GM12878 (cell line): ENCODE data around the gene TSPAN5. TPM values are rescaled to one million over a fixed set of nuclear protein-coding genes. Genes with fewer than 3 reads are reported as not detected.

Experiments used
- ATAC-seq: fragments of 200-7000 bp; cut with Tn5 transposase; 3 replicates; pipeline ENCODE4 v1.9.1; 2020; ENCODE audit warnings: mild to moderate bottlenecking, moderate library complexity
- BruUV-seq: library from RNA; stranded (reverse); fragments of 400-500 nt; replicated peaks from 2 replicates; lab custom pipeline; 2021; lab: Mats Ljungman, UMichigan
- CTCF ChIA-PET: fragments of 300-600 bp; sonication (Branson Sonifier 250); formaldehyde crosslinking; extraction: SDS; loops from one replicate; lab custom pipeline; 2021; ENCODE audit warnings: inconsistent platforms; lab: Yijun Ruan, JAX
- POLR2A ChIA-PET: fragments of 350-600 bp; formaldehyde crosslinking; extraction: SDS; loops from one replicate; lab custom pipeline; 2021; ENCODE audit warnings: inconsistent platforms; lab: Charles Lee
- RAD21 ChIA-PET: fragments of 300-600 bp; sonication (Branson Sonifier 250); formaldehyde crosslinking; loops from one replicate; lab custom pipeline; 2023; ENCODE audit warnings: antibody characterized with exemption; ENCODE audit not compliant: unreplicated experiment; lab: Charles Lee
- SMC1A ChIA-PET: fragments of 300-600 bp; sonication (Branson Sonifier 250); formaldehyde crosslinking; loops from one replicate; lab custom pipeline; 2023; ENCODE audit not compliant: unreplicated experiment, uncharacterized antibody; lab: Charles Lee
- DNase-seq: peaks from one replicate; pipeline ENCODE4 v3.0.0-alpha.2; 2011; ENCODE audit warnings: low read depth, low spot score
- FAIRE-seq: peaks from 3 replicates; lab custom pipeline; 2011; peaks lifted over from hg19 to GRCh38; lab: Jason Lieb, UNC
- H2AFZ ChIP-seq: 2 replicates; pipeline ENCODE4 v1.6.0; 2011; ENCODE audit warnings: low read depth, low read length, control low read depth; ENCODE audit not compliant: control insufficient read depth
- H3K27ac ChIP-seq: 2 replicates; pipeline ENCODE4 v1.5.1; 2011; ENCODE audit warnings: control low read depth; ENCODE audit not compliant: control insufficient read depth, insufficient read depth
- H3K27me3 ChIP-seq, 2 experiments: replicated peaks in 1 of 2; 2 replicates each; pipeline versions ENCODE4 v1.6.0 to v1.6.1; 2011; ENCODE audit warnings: low read length in 1 of 2; ENCODE audit not compliant: control insufficient read depth in 2 of 2, insufficient read depth in 2 of 2
- H3K36me3 ChIP-seq, 2 experiments: 2 replicates each; pipeline ENCODE4 v1.5.1; 2011; ENCODE audit warnings: low read length in 1 of 2; ENCODE audit not compliant: control insufficient read depth in 2 of 2, insufficient read depth in 2 of 2
- H3K4me1 ChIP-seq: 2 replicates; pipeline ENCODE4 v1.6.1; 2011; ENCODE audit warnings: mild to moderate bottlenecking, low read length, moderate library complexity, mixed read lengths; ENCODE audit not compliant: control insufficient read depth, insufficient read depth
- H3K4me2 ChIP-seq: 2 replicates; pipeline ENCODE4 v1.6.0; 2011; ENCODE audit warnings: control low read depth; ENCODE audit not compliant: control insufficient read depth, insufficient read depth
- H3K4me3 ChIP-seq: fragments of 200-600 bp; sonication (generic); 2 replicates; pipeline ENCODE4 v1.5.1; 2016
- H3K79me2 ChIP-seq: 2 replicates; pipeline ENCODE4 v1.6.0; 2011; ENCODE audit warnings: low read length; ENCODE audit not compliant: control insufficient read depth, insufficient read depth
- H3K9ac ChIP-seq: 2 replicates; pipeline ENCODE4 v1.8.0; 2011; ENCODE audit warnings: low read length, control low read depth, mixed read lengths; ENCODE audit not compliant: control insufficient read depth, insufficient read depth
- H3K9me3 ChIP-seq: replicated peaks from 3 replicates; pipeline ENCODE4 v1.5.1; 2011; ENCODE audit warnings: mild to moderate bottlenecking, low read length; ENCODE audit not compliant: control insufficient read depth, insufficient read depth
- H4K20me1 ChIP-seq: 2 replicates; pipeline ENCODE4 v1.6.0; 2011; ENCODE audit not compliant: control insufficient read depth, insufficient read depth
- ATF7 ChIP-seq: fragments of 450-650 bp; IDR thresholded peaks from 2 replicates; pipeline ENCODE4 v1.6.1; 2016; ENCODE audit warnings: low read depth, mild to moderate bottlenecking
- NFYA ChIP-seq: IDR thresholded peaks from 2 replicates; pipeline ENCODE4 v1.6.1; 2011; ENCODE audit warnings: low read depth, mild to moderate bottlenecking, low read length, improper control_type of control experiment, borderline replicate concordance
- SMAD1 ChIP-seq: fragments of 450-650 bp; IDR thresholded peaks from 2 replicates; pipeline ENCODE4 v1.6.1; 2018; ENCODE audit warnings: mild to moderate bottlenecking, low read depth; ENCODE audit not compliant: partially characterized antibody
- SREBF2 ChIP-seq: IDR thresholded peaks from 2 replicates; pipeline ENCODE4 v1.6.1; 2012; ENCODE audit warnings: mild to moderate bottlenecking, low read length
- TCF7 ChIP-seq: IDR thresholded peaks from 2 replicates; pipeline ENCODE4 v1.6.1; 2014; ENCODE audit warnings: antibody characterized with exemption, borderline replicate concordance
- WGBS: methylation state at CpG from one replicate; pipeline ENCODE4 v1.1.6; 2016; ENCODE audit warnings: low lambda C conversion rate; ENCODE audit not compliant: insufficient replicate concordance, insufficient coverage; ENCODE audit errors: missing lambda C conversion rate; 5-methylcytosine and 5-hydroxymethylcytosine counted together
- in situ Hi-C: fragments of 300-500 bp; cut with MboI; formaldehyde crosslinking; loops from 9 replicates; pipeline ENCODE4 v1.14.3; 2018; ENCODE audit warnings: mixed read lengths
- intact Hi-C: fragments of 100-400 bp; cut with micrococcal nuclease; formaldehyde crosslinking; loops from one replicate; pipeline ENCODE4 v1.14.2; 2022; ENCODE audit not compliant: unreplicated experiment
- polyA plus RNA-seq, 11 experiments: library from polyadenylated mRNA; depleted of rRNA in 4 of 11; unstranded in 6 of 11; stranded (reverse) in 5 of 11; fragments of >200 nt; fragmentation: Nextera tagmentation in 4 of 11; fragmentation: Illumina TruSeq in 1 of 11; extraction: Ambion mirVana in 4 of 11; extraction: Trizol in 1 of 11; gene quantifications; 1 replicate in 1 of 11; 2 replicates in 10 of 11; pipeline versions ENCODE4 v1.2.1 to v1.2.3, GENCODE V29; 2011 to 2016; ENCODE audit warnings: inconsistent platforms in 2 of 11, missing spikeins in 2 of 11, low read depth in 1 of 11
- total RNA-seq, 4 experiments: library from RNA; depleted of rRNA in 3 of 4; stranded (reverse); fragments of >200 nt in 3 of 4; fragmentation: Illumina TruSeq in 1 of 4; extraction: Trizol in 1 of 4; gene quantifications; 2 replicates each; pipeline versions ENCODE4 v1.2.1 to v1.2.3, GENCODE V29; 2013 to 2021
- TF ChIP-seq, protein P1 (sequence below): IDR thresholded peaks from 2 replicates; pipeline ENCODE4 v1.6.1; 2012; ENCODE audit warnings: mild to moderate bottlenecking, low read depth, low read length
- TF ChIP-seq, protein P2 (sequence below): fragments of 450-650 bp; IDR thresholded peaks from 2 replicates; pipeline ENCODE4 v1.6.1; 2017; ENCODE audit warnings: mild to moderate bottlenecking, low read depth, inconsistent platforms; ENCODE audit not compliant: poor library complexity, severe bottlenecking

The TSPAN5 gene
- total and polyA plus RNA-seq, 10 of the 15 experiments (the other 5 are each of a cell fraction or from before 2014, with no cell fraction given): 0.09 to 8.2 (median 0.27) TPM

DNA sequence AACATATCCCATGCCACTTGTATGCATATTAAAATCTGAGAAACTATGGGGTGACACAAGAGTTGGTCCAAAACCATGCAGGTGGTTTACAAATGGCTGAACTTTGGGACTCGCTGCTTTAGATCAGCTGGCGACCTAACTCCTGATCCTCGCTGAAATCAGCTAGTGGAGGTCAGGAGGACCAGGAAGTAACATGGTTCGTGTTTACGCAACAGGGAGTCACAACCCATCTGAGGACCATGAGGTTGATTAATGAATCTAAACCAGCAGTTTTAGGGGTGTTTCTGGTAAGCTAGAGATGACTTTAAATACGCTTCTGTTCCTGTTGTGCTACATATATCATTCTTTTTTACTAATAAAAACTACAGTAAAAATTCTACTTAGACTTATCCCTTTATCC is 12.9 kb downstream of the TSPAN5 start:
- no peak overlapping the region for H3K4me3 ChIP-seq
- no peaks in the 10 kb centered on the region for H3K4me1 ChIP-seq
- POLR2A ChIA-PET: no interaction called here
- H3K27ac ChIP-seq: no peak overlapping the region
- H3K79me2 ChIP-seq: no peaks in the 10 kb centered on the region
- intact Hi-C loops (no loop called here), in situ Hi-C loops (no loop called here)
- H3K4me2 ChIP-seq: no peak overlapping the region
- RAD21 ChIA-PET: no interaction called here
- WGBS: 75% methylated on average over 6 of the region's 6 CpGs
- DNase-seq (no peak), FAIRE-seq (no peak), ATAC-seq (no peak)
- no peaks in the 10 kb centered on the region for H4K20me1 ChIP-seq
- SMC1A ChIA-PET: interaction anchor here (1.2 to 1.4 kb wide), 2 partner anchors 9 to 43 kb away, joined by 3 to 5 read pairs; no protein-coding TSS in a partner anchor
- CTCF ChIA-PET: interaction anchor here (0.8 kb wide), 1 partner anchor 43 kb away, joined by 3 read pairs; no protein-coding TSS in a partner anchor
- BruUV-seq: no TSS peak
- H2AFZ ChIP-seq: no peak overlapping the region
- no peaks in the 10 kb centered on the region for H3K9me3 ChIP-seq
- H3K36me3 ChIP-seq: no peaks in the 10 kb centered on the region
- no peaks in the 10 kb centered on the region for H3K27me3 ChIP-seq
- TF ChIP-seq SMAD1 (no peak), TCF7 (no peak), SREBF2 (no peak), ATF7 (no peak), NFYA (no peak)
- TF ChIP-seq, protein P1, sequence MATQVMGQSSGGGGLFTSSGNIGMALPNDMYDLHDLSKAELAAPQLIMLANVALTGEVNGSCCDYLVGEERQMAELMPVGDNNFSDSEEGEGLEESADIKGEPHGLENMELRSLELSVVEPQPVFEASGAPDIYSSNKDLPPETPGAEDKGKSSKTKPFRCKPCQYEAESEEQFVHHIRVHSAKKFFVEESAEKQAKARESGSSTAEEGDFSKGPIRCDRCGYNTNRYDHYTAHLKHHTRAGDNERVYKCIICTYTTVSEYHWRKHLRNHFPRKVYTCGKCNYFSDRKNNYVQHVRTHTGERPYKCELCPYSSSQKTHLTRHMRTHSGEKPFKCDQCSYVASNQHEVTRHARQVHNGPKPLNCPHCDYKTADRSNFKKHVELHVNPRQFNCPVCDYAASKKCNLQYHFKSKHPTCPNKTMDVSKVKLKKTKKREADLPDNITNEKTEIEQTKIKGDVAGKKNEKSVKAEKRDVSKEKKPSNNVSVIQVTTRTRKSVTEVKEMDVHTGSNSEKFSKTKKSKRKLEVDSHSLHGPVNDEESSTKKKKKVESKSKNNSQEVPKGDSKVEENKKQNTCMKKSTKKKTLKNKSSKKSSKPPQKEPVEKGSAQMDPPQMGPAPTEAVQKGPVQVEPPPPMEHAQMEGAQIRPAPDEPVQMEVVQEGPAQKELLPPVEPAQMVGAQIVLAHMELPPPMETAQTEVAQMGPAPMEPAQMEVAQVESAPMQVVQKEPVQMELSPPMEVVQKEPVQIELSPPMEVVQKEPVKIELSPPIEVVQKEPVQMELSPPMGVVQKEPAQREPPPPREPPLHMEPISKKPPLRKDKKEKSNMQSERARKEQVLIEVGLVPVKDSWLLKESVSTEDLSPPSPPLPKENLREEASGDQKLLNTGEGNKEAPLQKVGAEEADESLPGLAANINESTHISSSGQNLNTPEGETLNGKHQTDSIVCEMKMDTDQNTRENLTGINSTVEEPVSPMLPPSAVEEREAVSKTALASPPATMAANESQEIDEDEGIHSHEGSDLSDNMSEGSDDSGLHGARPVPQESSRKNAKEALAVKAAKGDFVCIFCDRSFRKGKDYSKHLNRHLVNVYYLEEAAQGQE: no peak
- TF ChIP-seq, protein P2, sequence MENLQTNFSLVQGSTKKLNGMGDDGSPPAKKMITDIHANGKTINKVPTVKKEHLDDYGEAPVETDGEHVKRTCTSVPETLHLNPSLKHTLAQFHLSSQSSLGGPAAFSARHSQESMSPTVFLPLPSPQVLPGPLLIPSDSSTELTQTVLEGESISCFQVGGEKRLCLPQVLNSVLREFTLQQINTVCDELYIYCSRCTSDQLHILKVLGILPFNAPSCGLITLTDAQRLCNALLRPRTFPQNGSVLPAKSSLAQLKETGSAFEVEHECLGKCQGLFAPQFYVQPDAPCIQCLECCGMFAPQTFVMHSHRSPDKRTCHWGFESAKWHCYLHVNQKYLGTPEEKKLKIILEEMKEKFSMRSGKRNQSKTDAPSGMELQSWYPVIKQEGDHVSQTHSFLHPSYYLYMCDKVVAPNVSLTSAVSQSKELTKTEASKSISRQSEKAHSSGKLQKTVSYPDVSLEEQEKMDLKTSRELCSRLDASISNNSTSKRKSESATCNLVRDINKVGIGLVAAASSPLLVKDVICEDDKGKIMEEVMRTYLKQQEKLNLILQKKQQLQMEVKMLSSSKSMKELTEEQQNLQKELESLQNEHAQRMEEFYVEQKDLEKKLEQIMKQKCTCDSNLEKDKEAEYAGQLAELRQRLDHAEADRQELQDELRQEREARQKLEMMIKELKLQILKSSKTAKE: no peak
- H3K9ac ChIP-seq: no peak overlapping the region
